Endothelial cell (in vitro differentiated cells): ENCODE data around the gene RIPK4. TPM values are rescaled to one million over a fixed set of nuclear protein-coding genes. Genes with fewer than 3 reads are reported as not detected.

Experiments used
- DNase-seq: peaks from one replicate; pipeline ENCODE4 v3.0.0; 2021; ENCODE audit warnings: low spot score
- H3K27ac Mint-ChIP-seq: one replicate; pipeline ENCODE4 v1.8.0; 2021; ENCODE audit warnings: mixed read lengths, inconsistent platforms; ENCODE audit not compliant: unreplicated experiment
- H3K27me3 Mint-ChIP-seq: one replicate; pipeline ENCODE4 v1.8.0; 2021; ENCODE audit warnings: mild to moderate bottlenecking, moderate library complexity, mixed read lengths, inconsistent platforms; ENCODE audit not compliant: unreplicated experiment
- H3K36me3 Mint-ChIP-seq: one replicate; pipeline ENCODE4 v1.8.0; 2021; ENCODE audit warnings: mild to moderate bottlenecking, low read depth, mixed read lengths, inconsistent platforms; ENCODE audit not compliant: unreplicated experiment
- H3K4me1 Mint-ChIP-seq: one replicate; pipeline ENCODE4 v1.8.0; 2021; ENCODE audit warnings: mild to moderate bottlenecking, mixed read lengths, inconsistent platforms; ENCODE audit not compliant: unreplicated experiment
- H3K4me3 Mint-ChIP-seq: one replicate; pipeline ENCODE4 v1.8.0; 2021; ENCODE audit warnings: mild to moderate bottlenecking, mixed read lengths, inconsistent platforms; ENCODE audit not compliant: unreplicated experiment
- H3K9me3 Mint-ChIP-seq: one replicate; pipeline ENCODE4 v1.8.0; 2021; ENCODE audit warnings: mixed read lengths, inconsistent platforms; ENCODE audit not compliant: unreplicated experiment
- CTCF ChIP-seq: fragments of 200-600 bp; sonication (generic); IDR thresholded peaks from one replicate; pipeline ENCODE4 v1.5.0; 2021; ENCODE audit warnings: antibody characterized with exemption; ENCODE audit not compliant: unreplicated experiment
- total RNA-seq: library from RNA; stranded (reverse); fragmentation: NEBNext Ultra II Directional; extraction: Animal tissue kit (Norgen Biotek cat#: 25700); gene quantifications from one replicate; pipeline ENCODE4 v1.2.1, GENCODE V29; 2021; ENCODE audit not compliant: unreplicated experiment

The RIPK4 gene
- total RNA-seq, 1 donor from 2014 or later = 9.6 TPM

GRCh38 chr21:41733951-41734689 is 32.7 kb downstream of the RIPK4 start:
- peaks cover 9% of the 10 kb centered on the region for H3K9me3 Mint-ChIP-seq
- no peak for DNase-seq
- no peak overlapping the region for H3K27ac Mint-ChIP-seq
- no peak for TF ChIP-seq CTCF
- H3K4me3 Mint-ChIP-seq = no peak overlapping the region
- peaks cover 12% of the 10 kb centered on the region for H3K27me3 Mint-ChIP-seq
- peaks cover 19% of the 10 kb centered on the region for H3K36me3 Mint-ChIP-seq
- peaks cover 2% of the 10 kb centered on the region for H3K4me1 Mint-ChIP-seq

- H3K27me3 Mint-ChIP-seq = peaks cover 12% of the 10 kb centered on the region
- no peaks in the 10 kb centered on the region for H3K36me3 Mint-ChIP-seq
- no peak for DNase-seq
- no peak overlapping the region for H3K4me3 Mint-ChIP-seq
- H3K9me3 Mint-ChIP-seq = no peaks in the 10 kb centered on the region
- no peak overlapping the region for H3K27ac Mint-ChIP-seq
- H3K4me1 Mint-ChIP-seq = peaks cover 6% of the 10 kb centered on the region
- no peak for TF ChIP-seq CTCF
These were observed 35.8 kb downstream of the RIPK4 start for GRCh38 chr21:41731081-41731480.

- Mint-ChIP-seq H3K4me3 (no peak overlapping the region), H3K9me3 (no peaks in the 10 kb centered on the region), H3K36me3 (no peaks in the 10 kb centered on the region), H3K27ac (no peak overlapping the region), H3K27me3 (peaks cover 12% of the 10 kb centered on the region), H3K4me1 (peaks cover 6% of the 10 kb centered on the region)
- no peak for DNase-seq
- TF ChIP-seq CTCF = no peak
These were observed 36.5 kb downstream of the RIPK4 start for GRCh38 chr21:41730367-41730765.

GRCh38 chr21:41729701-41730366 is 37.0 kb downstream of the RIPK4 start:
- Mint-ChIP-seq H3K4me3 (no peak overlapping the region), H3K4me1 (peaks cover 6% of the 10 kb centered on the region), H3K27ac (no peak overlapping the region), H3K9me3 (no peaks in the 10 kb centered on the region), H3K27me3 (peaks cover 12% of the 10 kb centered on the region), H3K36me3 (no peaks in the 10 kb centered on the region)
- no peak for TF ChIP-seq CTCF
- DNase-seq = no peak
